ENCODE data around the gene PSMB11.

DNA sequence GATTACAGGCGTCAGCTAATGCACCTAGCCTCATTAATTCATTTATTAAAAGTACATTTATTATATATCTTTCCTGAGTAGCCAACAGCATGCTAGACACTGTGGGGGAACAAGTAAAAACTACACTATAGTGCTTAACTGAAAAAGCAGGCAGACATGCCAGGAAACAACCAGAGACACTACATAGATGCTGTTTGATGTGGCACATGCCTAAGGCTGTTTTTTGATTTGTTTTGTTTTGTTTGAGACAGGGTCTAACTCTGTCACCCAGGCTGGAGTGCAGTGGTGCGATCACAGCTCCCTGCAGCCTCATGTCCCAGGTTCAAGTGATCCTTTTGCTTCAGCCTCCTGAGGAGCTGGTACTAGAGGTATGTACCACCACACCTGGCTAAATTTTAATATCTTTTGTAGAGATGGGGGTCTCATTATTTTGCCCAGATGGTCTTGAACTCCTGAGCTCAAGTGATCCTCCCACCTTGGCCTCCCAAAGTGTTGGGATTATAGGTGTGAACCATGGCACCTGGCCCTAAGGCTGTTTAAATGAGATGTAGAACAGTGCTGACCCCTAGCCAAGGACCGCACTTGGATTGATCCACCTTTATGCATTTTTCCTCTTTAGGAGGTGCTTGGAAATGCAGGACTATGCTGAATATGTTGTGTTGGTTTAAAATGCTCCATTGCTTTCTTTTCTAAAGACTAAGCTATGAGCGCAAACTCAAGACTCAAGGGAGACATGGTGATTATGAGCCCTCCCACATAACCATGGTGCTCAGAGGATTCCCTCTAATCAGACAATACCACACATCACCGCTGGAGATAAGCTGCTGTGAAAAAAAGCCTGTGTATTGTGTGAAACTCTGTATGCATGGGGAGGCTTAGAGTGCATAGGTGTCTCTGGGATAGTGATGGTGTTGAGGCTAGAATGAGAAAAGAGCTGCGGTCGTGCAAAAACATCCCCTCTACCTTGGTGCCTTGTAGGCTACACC is 21.6 kb upstream of the PSMB11 start:
- TF ChIP-seq, protein P1, sequence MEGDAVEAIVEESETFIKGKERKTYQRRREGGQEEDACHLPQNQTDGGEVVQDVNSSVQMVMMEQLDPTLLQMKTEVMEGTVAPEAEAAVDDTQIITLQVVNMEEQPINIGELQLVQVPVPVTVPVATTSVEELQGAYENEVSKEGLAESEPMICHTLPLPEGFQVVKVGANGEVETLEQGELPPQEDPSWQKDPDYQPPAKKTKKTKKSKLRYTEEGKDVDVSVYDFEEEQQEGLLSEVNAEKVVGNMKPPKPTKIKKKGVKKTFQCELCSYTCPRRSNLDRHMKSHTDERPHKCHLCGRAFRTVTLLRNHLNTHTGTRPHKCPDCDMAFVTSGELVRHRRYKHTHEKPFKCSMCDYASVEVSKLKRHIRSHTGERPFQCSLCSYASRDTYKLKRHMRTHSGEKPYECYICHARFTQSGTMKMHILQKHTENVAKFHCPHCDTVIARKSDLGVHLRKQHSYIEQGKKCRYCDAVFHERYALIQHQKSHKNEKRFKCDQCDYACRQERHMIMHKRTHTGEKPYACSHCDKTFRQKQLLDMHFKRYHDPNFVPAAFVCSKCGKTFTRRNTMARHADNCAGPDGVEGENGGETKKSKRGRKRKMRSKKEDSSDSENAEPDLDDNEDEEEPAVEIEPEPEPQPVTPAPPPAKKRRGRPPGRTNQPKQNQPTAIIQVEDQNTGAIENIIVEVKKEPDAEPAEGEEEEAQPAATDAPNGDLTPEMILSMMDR (IDR thresholded peaks at IDR 0.05 in 2 of 3, conservative IDR thresholded peaks at IDR 0.05 in 1 of 3; ENCODE audit: control insufficient read depth in 2 of 3, extremely low read depth in 1 of 3, insufficient read depth in 1 of 3, low read depth in 3 of 3, low read length in 3 of 3), result no peak
- TF ChIP-seq RELA (IDR thresholded peaks at IDR 0.05; ENCODE audit: borderline replicate concordance, partially characterized antibody) (no peak), RFX5 (IDR thresholded peaks at IDR 0.05; ENCODE audit: low read depth, low read length) (no peak), EP300 (IDR thresholded peaks at IDR 0.05; ENCODE audit: borderline replicate concordance in 1 of 2, control insufficient read depth in 1 of 2, low read depth in 2 of 2, low read length in 2 of 2) (no peak), HDAC6 (IDR thresholded peaks at IDR 0.05; ENCODE audit: unreplicated experiment) (no peak), MXI1 (IDR thresholded peaks at IDR 0.05; ENCODE audit: low read depth, low read length) (no peak)
